ENCODE measurements around the gene DISP1.

The DISP1 gene

GRCh38 chr1:222777463-222777862 is 37.4 kb upstream of the DISP1 start:
- peak; percentile 93 for DNase-seq (ENCODE audit: low read depth)
- no peak overlapping the region for H3K4me3 ChIP-seq (ENCODE audit: low read length)
- TF ChIP-seq CTCF (IDR thresholded peaks at IDR 0.05; ENCODE audit: insufficient read depth, low read depth, low read length, missing control alignments), result no peak

- DNase-seq (ENCODE audit: low read depth), result peak; percentile 96
- no peak for TF ChIP-seq CTCF (IDR thresholded peaks at IDR 0.05; ENCODE audit: insufficient read depth, low read depth, low read length, missing control alignments)
- no peak overlapping the region for H3K4me3 ChIP-seq (ENCODE audit: low read length)
Measured at GRCh38 chr1:222777977-222778376, 36.9 kb upstream of the DISP1 start.

GRCh38 chr1:222781251-222781650 is 33.6 kb upstream of the DISP1 start:
- no peak for TF ChIP-seq CTCF (IDR thresholded peaks at IDR 0.05; ENCODE audit: insufficient read depth, low read depth, low read length, missing control alignments)
- H3K4me3 ChIP-seq (ENCODE audit: low read length), result no peak overlapping the region
- DNase-seq (ENCODE audit: low read depth), result no peak

- no peak for TF ChIP-seq CTCF (IDR thresholded peaks at IDR 0.05; ENCODE audit: insufficient read depth, low read depth, low read length, missing control alignments)
- H3K4me3 ChIP-seq (ENCODE audit: low read length), result no peak overlapping the region
- no peak for DNase-seq (ENCODE audit: low read depth)
Measured at GRCh38 chr1:222783051-222783450, 31.8 kb upstream of the DISP1 start.

GRCh38 chr1:222784371-222784770 is 30.5 kb upstream of the DISP1 start:
- no peak overlapping the region for H3K4me3 ChIP-seq (ENCODE audit: low read length)
- no peak for DNase-seq (ENCODE audit: low read depth)
- no peak for TF ChIP-seq CTCF (IDR thresholded peaks at IDR 0.05; ENCODE audit: insufficient read depth, low read depth, low read length, missing control alignments)

GRCh38 chr1:222784916-222785315 is 29.9 kb upstream of the DISP1 start:
- H3K4me3 ChIP-seq (ENCODE audit: low read length), result no peak overlapping the region
- no peak for TF ChIP-seq CTCF (IDR thresholded peaks at IDR 0.05; ENCODE audit: insufficient read depth, low read depth, low read length, missing control alignments)
- no peak for DNase-seq (ENCODE audit: low read depth)

GRCh38 chr1:222785529-222785928 is 29.3 kb upstream of the DISP1 start:
- no peak for TF ChIP-seq CTCF (IDR thresholded peaks at IDR 0.05; ENCODE audit: insufficient read depth, low read depth, low read length, missing control alignments)
- DNase-seq (ENCODE audit: low read depth), result no peak
- no peak overlapping the region for H3K4me3 ChIP-seq (ENCODE audit: low read length)
